ENCODE results near the gene POU3F1. TPM values are rescaled to one million over a fixed set of nuclear protein-coding genes. Genes with fewer than 3 reads are reported as not detected.
A peak's percentile ranks its signal among the peaks of the same experiment; 100 is the strongest.

Gene POU3F1
- 0.96 TPM for polyA plus RNA-seq (2013, experiment 1 of 2)
- 0.71 TPM for polyA plus RNA-seq (2013, experiment 2 of 2)

GRCh38 chr1:38046333-38046883, at the start of gene POU3F1:
TSS of gene POU3F1 (minus strand) at chr1:38046793. CDS start at chr1:38046743, 50 bp downstream.
- WGBS, 2 experiments (ENCODE audit: insufficient coverage in 2 of 2) = 0 to 1% methylated on average over 56 of the region's 92 CpGs
- H3K27ac ChIP-seq (ENCODE audit: low read depth, low read length, severe bottlenecking) = no peak within 1 kb of the TSS
- H3K4me1 ChIP-seq (ENCODE audit: control insufficient read depth, insufficient read depth, low read length, poor library complexity, severe bottlenecking) = peaks cover 10% of the 10 kb centered on the region

GRCh38 chr1:38095454-38095931, 48.9 kb upstream of the POU3F1 start:
- 96 to 98% methylated on average over 5 to 8 of the region's 12 CpGs for WGBS, 2 experiments (ENCODE audit: insufficient coverage in 2 of 2)
- no peaks in the 10 kb centered on the region for H3K9me3 ChIP-seq (ENCODE audit: control insufficient read depth, low read length)
- H3K4me3 ChIP-seq (ENCODE audit: extremely low read depth, insufficient read depth, low read length, poor library complexity, severe bottlenecking) = no peak overlapping the region
- no peak overlapping the region for H3K27ac ChIP-seq (ENCODE audit: low read depth, low read length, severe bottlenecking)
- peaks cover 3% of the 10 kb centered on the region for H3K4me1 ChIP-seq (ENCODE audit: control insufficient read depth, insufficient read depth, low read length, poor library complexity, severe bottlenecking)
- no peaks in the 10 kb centered on the region for H3K36me3 ChIP-seq (ENCODE audit: control insufficient read depth, insufficient read depth, low read length)

More at GRCh38 chr1:38046333-38046883, at the start of gene POU3F1:
- Histone ChIP-seq H3K9me3 (ENCODE audit: control insufficient read depth, low read length) (no peaks in the 10 kb centered on the region), H3K4me3 (ENCODE audit: extremely low read depth, insufficient read depth, low read length, poor library complexity, severe bottlenecking) (peak within 1 kb of the TSS; percentile 49), H3K36me3 (ENCODE audit: control insufficient read depth, insufficient read depth, low read length) (no peaks in the 10 kb centered on the region)

DNA sequence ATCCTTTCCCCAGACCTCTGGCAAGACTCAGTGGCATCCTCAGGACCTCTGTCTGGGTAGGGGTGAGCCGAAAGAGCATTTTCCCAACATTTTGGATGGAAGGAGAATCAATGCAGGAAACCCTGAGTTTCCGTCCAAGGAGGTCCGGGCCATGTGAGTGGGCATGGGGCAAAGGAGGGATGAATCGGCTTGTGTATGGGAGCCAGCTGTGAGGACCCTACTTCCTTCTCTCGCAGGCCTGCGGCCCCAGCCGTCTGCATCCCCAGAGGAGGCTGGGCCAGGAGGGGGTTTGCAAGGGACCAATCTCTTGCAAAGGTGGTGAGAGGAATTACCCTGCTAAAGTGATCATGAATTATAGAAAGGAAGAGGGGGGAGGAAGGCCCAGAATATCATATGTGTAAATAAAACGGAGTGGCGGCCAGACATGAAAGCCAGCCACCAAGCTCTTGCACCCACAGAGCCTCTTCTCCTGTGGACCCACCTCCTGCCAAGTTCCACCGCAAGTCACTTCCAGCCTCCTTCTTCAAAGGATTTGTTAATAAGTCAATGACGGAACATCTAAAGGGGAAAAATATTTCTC, 48.2 kb upstream of the POU3F1 start:
- no peak overlapping the region for H3K27ac ChIP-seq (ENCODE audit: low read depth, low read length, severe bottlenecking)
- peaks cover 3% of the 10 kb centered on the region for H3K4me1 ChIP-seq (ENCODE audit: control insufficient read depth, insufficient read depth, low read length, poor library complexity, severe bottlenecking)
- no peaks in the 10 kb centered on the region for H3K9me3 ChIP-seq (ENCODE audit: control insufficient read depth, low read length)
- H3K4me3 ChIP-seq (ENCODE audit: extremely low read depth, insufficient read depth, low read length, poor library complexity, severe bottlenecking) = no peak overlapping the region
- 86 to 92% methylated on average over 5 to 6 of the region's 11 CpGs for WGBS, 2 experiments (ENCODE audit: insufficient coverage in 2 of 2)
- H3K36me3 ChIP-seq (ENCODE audit: control insufficient read depth, insufficient read depth, low read length) = no peaks in the 10 kb centered on the region

DNA sequence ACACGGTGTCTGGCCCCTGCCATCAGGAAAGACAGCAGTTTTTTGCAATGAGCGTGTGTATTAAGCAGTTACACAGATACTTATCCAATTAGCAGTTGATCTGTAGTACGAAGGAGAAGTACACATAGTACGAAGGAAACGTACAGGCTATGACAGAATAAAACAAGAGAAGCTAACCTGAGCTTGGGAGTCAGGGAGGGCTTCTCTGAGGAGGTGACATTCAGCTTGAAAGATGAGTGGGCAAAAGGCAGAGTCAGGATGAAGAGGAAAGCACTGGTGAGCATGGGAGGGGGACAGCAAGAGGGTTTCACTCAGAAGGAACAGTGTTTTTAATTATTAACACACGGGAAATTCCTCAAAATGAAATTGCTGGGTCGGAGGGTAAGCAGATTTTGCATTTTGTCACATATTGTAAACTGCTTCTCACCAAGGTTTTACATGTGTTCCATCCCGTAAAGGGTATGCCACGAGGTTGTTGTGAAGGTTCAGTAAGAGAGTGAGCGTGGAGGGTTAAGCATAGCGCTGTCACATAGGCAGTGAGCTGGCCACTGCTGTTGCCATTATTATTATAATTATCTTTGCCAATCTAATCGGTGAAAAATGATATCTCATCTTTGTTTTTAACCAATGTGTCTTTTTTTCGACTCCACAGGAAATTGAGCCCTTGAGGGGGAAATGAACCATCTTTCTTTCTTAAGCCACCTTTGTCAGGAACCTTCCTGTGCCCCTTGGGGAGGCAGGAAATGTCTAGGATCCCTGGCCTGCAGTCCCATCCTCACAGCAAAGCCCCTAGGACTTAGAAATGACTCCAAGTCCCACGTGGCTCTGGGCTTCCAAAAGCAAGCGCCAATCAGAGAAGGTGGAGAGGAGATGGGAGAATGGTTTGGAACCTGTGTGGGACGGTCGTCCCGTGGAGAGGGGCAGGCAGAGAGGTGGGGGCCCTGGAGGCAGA, 47.3 kb upstream of the POU3F1 start:
- Histone ChIP-seq H3K4me3 (ENCODE audit: extremely low read depth, insufficient read depth, low read length, poor library complexity, severe bottlenecking) (no peak overlapping the region), H3K9me3 (ENCODE audit: control insufficient read depth, low read length) (no peaks in the 10 kb centered on the region), H3K4me1 (ENCODE audit: control insufficient read depth, insufficient read depth, low read length, poor library complexity, severe bottlenecking) (peaks cover 3% of the 10 kb centered on the region), H3K27ac (ENCODE audit: low read depth, low read length, severe bottlenecking) (no peak overlapping the region), H3K36me3 (ENCODE audit: control insufficient read depth, insufficient read depth, low read length) (no peaks in the 10 kb centered on the region)
- WGBS, 2 experiments (ENCODE audit: insufficient coverage in 2 of 2) = 75 to 80% methylated on average over 9 to 11 of the region's 18 CpGs

DNA sequence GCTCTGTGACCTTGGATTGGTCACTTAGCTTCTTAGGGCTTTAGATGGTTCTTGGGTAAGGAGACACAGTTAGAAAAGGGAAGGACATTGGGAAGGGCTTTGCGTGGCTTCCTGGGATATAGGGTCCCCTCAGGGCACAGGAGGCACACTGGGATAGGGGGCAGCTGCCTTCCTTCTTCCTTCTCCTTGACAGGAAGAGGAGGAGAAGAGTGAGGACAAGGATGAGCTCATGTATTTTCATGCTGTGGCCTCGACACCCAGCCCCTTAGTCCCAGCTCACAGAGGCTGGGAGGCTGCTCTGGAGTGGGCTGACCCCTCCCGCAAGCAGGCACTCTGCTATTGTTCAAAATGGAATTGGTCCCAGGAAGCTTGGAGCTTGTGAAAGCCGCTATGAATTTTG, 45.7 kb upstream of the POU3F1 start:
- Histone ChIP-seq H3K9me3 (ENCODE audit: control insufficient read depth, low read length) (no peaks in the 10 kb centered on the region), H3K4me1 (ENCODE audit: control insufficient read depth, insufficient read depth, low read length, poor library complexity, severe bottlenecking) (peaks cover 3% of the 10 kb centered on the region), H3K27ac (ENCODE audit: low read depth, low read length, severe bottlenecking) (no peak overlapping the region), H3K36me3 (ENCODE audit: control insufficient read depth, insufficient read depth, low read length) (no peaks in the 10 kb centered on the region), H3K4me3 (ENCODE audit: extremely low read depth, insufficient read depth, low read length, poor library complexity, severe bottlenecking) (no peak overlapping the region)
- WGBS, 2 experiments (ENCODE audit: insufficient coverage in 2 of 2) = 33 to 50% methylated on average over 2 to 3 of the region's 4 CpGs

- Histone ChIP-seq H3K27ac (ENCODE audit: low read depth, low read length, severe bottlenecking) (no peak overlapping the region), H3K36me3 (ENCODE audit: control insufficient read depth, insufficient read depth, low read length) (no peaks in the 10 kb centered on the region), H3K4me1 (ENCODE audit: control insufficient read depth, insufficient read depth, low read length, poor library complexity, severe bottlenecking) (peaks cover 3% of the 10 kb centered on the region), H3K4me3 (ENCODE audit: extremely low read depth, insufficient read depth, low read length, poor library complexity, severe bottlenecking) (no peak overlapping the region), H3K9me3 (ENCODE audit: control insufficient read depth, low read length) (no peaks in the 10 kb centered on the region)
- WGBS, 2 experiments (ENCODE audit: insufficient coverage in 2 of 2) = 90 to 94% methylated on average over 2 to 3 of the region's 3 CpGs
Measured at GRCh38 chr1:38090796-38091195, 44.2 kb upstream of the POU3F1 start.

- no peak overlapping the region for H3K27ac ChIP-seq (ENCODE audit: low read depth, low read length, severe bottlenecking)
- no peaks in the 10 kb centered on the region for H3K36me3 ChIP-seq (ENCODE audit: control insufficient read depth, insufficient read depth, low read length)
- no peak overlapping the region for H3K4me3 ChIP-seq (ENCODE audit: extremely low read depth, insufficient read depth, low read length, poor library complexity, severe bottlenecking)
- WGBS, 2 experiments (ENCODE audit: insufficient coverage in 2 of 2) = 90 to 95% methylated on average over 10 to 11 of the region's 11 CpGs
- peaks cover 3% of the 10 kb centered on the region for H3K4me1 ChIP-seq (ENCODE audit: control insufficient read depth, insufficient read depth, low read length, poor library complexity, severe bottlenecking)
- no peaks in the 10 kb centered on the region for H3K9me3 ChIP-seq (ENCODE audit: control insufficient read depth, low read length)
Measured at GRCh38 chr1:38089712-38090360, 43.2 kb upstream of the POU3F1 start.

- no peaks in the 10 kb centered on the region for H3K9me3 ChIP-seq (ENCODE audit: control insufficient read depth, low read length)
- H3K4me3 ChIP-seq (ENCODE audit: extremely low read depth, insufficient read depth, low read length, poor library complexity, severe bottlenecking) = no peak overlapping the region
- H3K4me1 ChIP-seq (ENCODE audit: control insufficient read depth, insufficient read depth, low read length, poor library complexity, severe bottlenecking) = peaks cover 3% of the 10 kb centered on the region
- H3K36me3 ChIP-seq (ENCODE audit: control insufficient read depth, insufficient read depth, low read length) = no peaks in the 10 kb centered on the region
- 78 to 79% methylated on average over 3 to 5 of the region's 6 CpGs for WGBS, 2 experiments (ENCODE audit: insufficient coverage in 2 of 2)
- H3K27ac ChIP-seq (ENCODE audit: low read depth, low read length, severe bottlenecking) = no peak overlapping the region
Measured at GRCh38 chr1:38088791-38089190, 42.2 kb upstream of the POU3F1 start.

DNA sequence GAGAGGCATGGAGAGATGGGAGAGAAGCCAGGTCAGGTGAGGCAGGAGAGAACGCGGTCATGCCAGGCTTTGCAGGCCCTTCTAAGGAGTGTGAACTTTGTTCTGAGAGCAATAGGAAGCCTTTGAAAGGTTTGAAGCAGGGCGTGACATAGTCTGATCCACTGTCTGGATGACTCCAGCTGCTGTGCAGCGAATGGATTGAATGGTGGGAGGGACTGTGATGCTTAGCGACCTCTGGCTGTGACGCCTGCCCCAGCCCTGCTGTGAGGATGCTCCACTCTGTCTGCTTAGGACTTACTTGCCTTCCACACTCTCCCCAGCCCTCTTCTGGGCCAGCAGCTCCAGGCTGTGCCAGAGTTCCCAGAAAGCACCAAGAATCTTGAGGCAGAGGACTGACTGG, 41.8 kb upstream of the POU3F1 start:
- no peak overlapping the region for H3K4me3 ChIP-seq (ENCODE audit: extremely low read depth, insufficient read depth, low read length, poor library complexity, severe bottlenecking)
- no peak overlapping the region for H3K27ac ChIP-seq (ENCODE audit: low read depth, low read length, severe bottlenecking)
- peaks cover 3% of the 10 kb centered on the region for H3K4me1 ChIP-seq (ENCODE audit: control insufficient read depth, insufficient read depth, low read length, poor library complexity, severe bottlenecking)
- no peaks in the 10 kb centered on the region for H3K9me3 ChIP-seq (ENCODE audit: control insufficient read depth, low read length)
- WGBS, 2 experiments (ENCODE audit: insufficient coverage in 2 of 2) = 56 to 70% methylated on average over 3 to 5 of the region's 6 CpGs
- H3K36me3 ChIP-seq (ENCODE audit: control insufficient read depth, insufficient read depth, low read length) = no peaks in the 10 kb centered on the region

DNA sequence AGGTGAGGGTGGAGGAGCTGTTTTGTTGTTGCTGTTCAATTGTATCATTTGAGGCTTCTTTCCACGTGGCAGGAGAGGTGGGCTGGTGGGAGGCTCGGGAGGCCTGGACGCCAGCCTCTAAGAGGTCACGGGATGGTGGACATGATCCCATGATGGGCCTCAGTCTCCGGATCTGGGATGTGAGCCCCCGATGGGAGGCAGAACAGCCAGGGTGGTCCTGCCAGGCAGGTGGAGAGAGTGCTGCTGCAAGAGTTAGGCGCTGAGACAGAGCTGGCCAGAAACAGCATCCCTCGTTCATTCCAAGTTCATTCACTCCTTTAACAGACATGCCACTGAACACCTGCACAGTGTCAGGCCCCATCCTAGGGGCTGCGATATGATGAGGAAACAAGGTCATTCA, 41.1 kb upstream of the POU3F1 start:
- H3K27ac ChIP-seq (ENCODE audit: low read depth, low read length, severe bottlenecking) = no peak overlapping the region
- WGBS, 2 experiments (ENCODE audit: insufficient coverage in 2 of 2) = 86 to 88% methylated on average over 4 to 8 of the region's 9 CpGs
- no peaks in the 10 kb centered on the region for H3K36me3 ChIP-seq (ENCODE audit: control insufficient read depth, insufficient read depth, low read length)
- H3K9me3 ChIP-seq (ENCODE audit: control insufficient read depth, low read length) = no peaks in the 10 kb centered on the region
- peaks cover 3% of the 10 kb centered on the region for H3K4me1 ChIP-seq (ENCODE audit: control insufficient read depth, insufficient read depth, low read length, poor library complexity, severe bottlenecking)
- H3K4me3 ChIP-seq (ENCODE audit: extremely low read depth, insufficient read depth, low read length, poor library complexity, severe bottlenecking) = no peak overlapping the region
